Large intestine (tissue), 3 donors: ENCODE results near the gene BICD1. TPM values are rescaled to one million over a fixed set of nuclear protein-coding genes. Genes with fewer than 3 reads are reported as not detected.

Experiments used
- DNase-seq, 2 donors: peaks; one replicate each; pipeline versions ENCODE4 v3.0.0 to v3.0.0-alpha.2; 2013
- H3K27ac ChIP-seq: one replicate; pipeline ENCODE4 v1.5.1; 2013; ENCODE audit warnings: low read length
- H3K27me3 ChIP-seq: 2 replicates; pipeline ENCODE4 v1.6.1; 2013; ENCODE audit warnings: low read length; ENCODE audit not compliant: control insufficient read depth, insufficient read depth
- H3K36me3 ChIP-seq: 2 replicates; pipeline ENCODE4 v1.6.1; 2013; ENCODE audit warnings: low read length; ENCODE audit not compliant: control insufficient read depth, insufficient read depth
- H3K4me1 ChIP-seq: one replicate; pipeline ENCODE4 v1.6.1; 2013; ENCODE audit warnings: low read length; ENCODE audit not compliant: control insufficient read depth, insufficient read depth
- H3K4me3 ChIP-seq: one replicate; pipeline ENCODE4 v1.5.1; 2013; ENCODE audit warnings: low read length
- H3K9me3 ChIP-seq: one replicate; pipeline ENCODE4 v1.6.1; 2013; ENCODE audit warnings: mild to moderate bottlenecking, low read depth, low read length, moderate library complexity; ENCODE audit not compliant: control insufficient read depth
- WGBS: methylation state at CpG from one replicate; pipeline ENCODE4 v1.1.5; 2013; ENCODE audit warnings: low lambda C conversion rate; ENCODE audit not compliant: insufficient coverage; 5-methylcytosine and 5-hydroxymethylcytosine counted together
- polyA plus RNA-seq: library from polyadenylated mRNA; unstranded; fragments of 120-200 nt; gene quantifications from one replicate; pipeline ENCODE4 v1.2.1, GENCODE V29; 2013

Gene BICD1
- polyA plus RNA-seq, 1 donor = 15.4 TPM

DNA sequence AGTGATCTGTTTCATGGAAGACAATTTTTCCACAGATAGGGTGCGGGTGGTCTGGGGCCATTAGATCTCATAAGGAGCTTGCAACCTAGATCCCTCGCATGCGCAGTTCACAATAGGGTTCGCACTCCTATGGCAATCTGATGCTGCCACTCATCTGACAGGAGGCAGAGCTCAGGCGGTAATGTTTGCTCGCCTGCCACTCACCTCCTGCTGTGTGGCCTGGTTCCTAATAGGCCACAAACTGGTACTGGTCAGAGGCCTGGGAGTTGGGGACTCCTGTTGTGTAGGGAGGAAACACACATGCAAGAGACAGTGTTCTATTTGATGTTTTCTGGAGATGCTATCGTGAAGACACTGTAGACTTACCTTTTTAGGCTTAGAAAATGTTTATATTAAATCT lies 215.7 kb downstream of the BICD1 start:
- Histone ChIP-seq H3K36me3 (peaks cover 2% of the 10 kb centered on the region), H3K27ac (no peak overlapping the region), H3K4me1 (no peaks in the 10 kb centered on the region), H3K9me3 (no peaks in the 10 kb centered on the region), H3K4me3 (no peak overlapping the region), H3K27me3 (no peaks in the 10 kb centered on the region)
- DNase-seq = no peak
- no CpG with 5 or more reads among the region's 7 CpGs for WGBS

GRCh38 chr12:32331133-32331532 lies 224.5 kb downstream of the BICD1 start:
- WGBS = 90% methylated on average over 2 of the region's 2 CpGs
- H3K4me3 ChIP-seq = no peak overlapping the region

GRCh38 chr12:32332446-32332845 lies 225.8 kb downstream of the BICD1 start:
- Histone ChIP-seq H3K27ac (no peak overlapping the region), H3K4me3 (no peak overlapping the region), H3K27me3 (no peaks in the 10 kb centered on the region), H3K36me3 (peaks cover 7% of the 10 kb centered on the region), H3K4me1 (no peaks in the 10 kb centered on the region), H3K9me3 (no peaks in the 10 kb centered on the region)
- no peak for DNase-seq
- 100% methylated on average over 1 of the region's 3 CpGs for WGBS

More at GRCh38 chr12:32331133-32331532, 224.5 kb downstream of the BICD1 start:
- H3K27ac ChIP-seq = no peak overlapping the region
- H3K4me1 ChIP-seq = no peaks in the 10 kb centered on the region
- no peaks in the 10 kb centered on the region for H3K9me3 ChIP-seq
- peaks cover 10% of the 10 kb centered on the region for H3K36me3 ChIP-seq
- DNase-seq = no peak
- H3K27me3 ChIP-seq = no peaks in the 10 kb centered on the region

- H3K27me3 ChIP-seq = no peaks in the 10 kb centered on the region
- H3K27ac ChIP-seq = no peak overlapping the region
- H3K36me3 ChIP-seq = peaks cover 7% of the 10 kb centered on the region
- no peak overlapping the region for H3K4me3 ChIP-seq
- H3K9me3 ChIP-seq = no peaks in the 10 kb centered on the region
- 100% methylated on average over 3 of the region's 4 CpGs for WGBS
- H3K4me1 ChIP-seq = no peaks in the 10 kb centered on the region
- DNase-seq = no peak
These were observed 227.7 kb downstream of the BICD1 start for GRCh38 chr12:32334371-32334777.

GRCh38 chr12:32336261-32336660 lies 229.6 kb downstream of the BICD1 start:
- no peaks in the 10 kb centered on the region for H3K9me3 ChIP-seq
- H3K4me1 ChIP-seq = no peaks in the 10 kb centered on the region
- no peaks in the 10 kb centered on the region for H3K27me3 ChIP-seq
- WGBS = 100% methylated on average over 2 of the region's 4 CpGs
- H3K4me3 ChIP-seq = no peak overlapping the region
- peaks cover 7% of the 10 kb centered on the region for H3K36me3 ChIP-seq
- no peak for DNase-seq
- no peak overlapping the region for H3K27ac ChIP-seq

DNA sequence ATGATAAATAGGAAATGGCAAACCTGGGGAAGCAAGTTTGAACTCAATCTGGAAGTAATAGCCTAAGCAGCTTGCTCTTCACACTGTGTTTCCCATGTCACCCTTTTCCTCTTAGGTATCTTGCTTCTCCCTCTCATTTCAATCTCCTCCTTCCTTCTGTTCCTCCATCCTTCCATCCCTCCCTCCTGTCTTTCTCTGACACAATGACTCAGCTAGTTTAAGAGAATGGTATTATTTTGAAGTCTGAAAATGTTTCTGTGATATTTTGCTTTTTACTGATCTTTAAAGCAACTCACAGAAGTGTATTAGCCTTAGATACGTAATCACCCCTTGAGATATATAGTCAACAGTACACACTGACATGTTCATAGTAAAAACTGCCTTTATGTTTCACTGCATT lies 236.8 kb downstream of the BICD1 start:
- Histone ChIP-seq H3K27ac (no peak overlapping the region), H3K27me3 (no peaks in the 10 kb centered on the region), H3K4me3 (no peak overlapping the region), H3K4me1 (no peaks in the 10 kb centered on the region), H3K9me3 (no peaks in the 10 kb centered on the region), H3K36me3 (peaks cover 2% of the 10 kb centered on the region)
- DNase-seq = no peak
- no CpG with 5 or more reads among the region's 1 CpG for WGBS

DNA sequence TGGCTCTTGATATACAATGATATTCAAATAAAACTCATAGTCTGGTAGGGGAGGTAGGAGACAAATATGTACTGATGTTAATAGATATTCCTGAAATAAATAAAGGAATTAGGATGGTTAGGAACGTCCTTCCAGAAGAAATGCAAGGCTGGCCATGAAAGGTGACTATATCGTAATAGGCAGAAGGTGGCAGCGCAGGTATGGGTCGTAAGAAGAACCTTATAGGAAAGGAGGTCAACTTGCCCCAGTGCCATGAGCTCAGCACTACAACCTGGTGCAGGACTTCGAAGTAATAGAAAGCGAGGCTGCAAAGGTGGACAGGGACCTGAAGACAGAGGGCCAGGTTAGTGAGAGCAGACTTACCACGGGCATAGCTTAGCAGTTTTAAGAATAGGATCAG lies 237.4 kb downstream of the BICD1 start:
- no peak overlapping the region for H3K4me3 ChIP-seq
- H3K27ac ChIP-seq = no peak overlapping the region
- 70% methylated on average over 2 of the region's 7 CpGs for whole genome bisulfite sequencing

GRCh38 chr12:32353540-32353939 lies 246.9 kb downstream of the BICD1 start:
- no peaks in the 10 kb centered on the region for H3K9me3 ChIP-seq
- H3K27me3 ChIP-seq = no peaks in the 10 kb centered on the region
- no peaks in the 10 kb centered on the region for H3K36me3 ChIP-seq
- WGBS = no CpG with 5 or more reads among the region's 1 CpG
- H3K4me1 ChIP-seq = no peaks in the 10 kb centered on the region
- H3K27ac ChIP-seq = no peak overlapping the region
- DNase-seq = no peak
- H3K4me3 ChIP-seq = no peak overlapping the region

More for the DNA sequence above, 237.4 kb downstream of the BICD1 start:
- no peaks in the 10 kb centered on the region for H3K4me1 ChIP-seq
- no peaks in the 10 kb centered on the region for H3K27me3 ChIP-seq
- no peaks in the 10 kb centered on the region for H3K36me3 ChIP-seq
- DNase-seq = no peak
- H3K9me3 ChIP-seq = no peaks in the 10 kb centered on the region

DNA sequence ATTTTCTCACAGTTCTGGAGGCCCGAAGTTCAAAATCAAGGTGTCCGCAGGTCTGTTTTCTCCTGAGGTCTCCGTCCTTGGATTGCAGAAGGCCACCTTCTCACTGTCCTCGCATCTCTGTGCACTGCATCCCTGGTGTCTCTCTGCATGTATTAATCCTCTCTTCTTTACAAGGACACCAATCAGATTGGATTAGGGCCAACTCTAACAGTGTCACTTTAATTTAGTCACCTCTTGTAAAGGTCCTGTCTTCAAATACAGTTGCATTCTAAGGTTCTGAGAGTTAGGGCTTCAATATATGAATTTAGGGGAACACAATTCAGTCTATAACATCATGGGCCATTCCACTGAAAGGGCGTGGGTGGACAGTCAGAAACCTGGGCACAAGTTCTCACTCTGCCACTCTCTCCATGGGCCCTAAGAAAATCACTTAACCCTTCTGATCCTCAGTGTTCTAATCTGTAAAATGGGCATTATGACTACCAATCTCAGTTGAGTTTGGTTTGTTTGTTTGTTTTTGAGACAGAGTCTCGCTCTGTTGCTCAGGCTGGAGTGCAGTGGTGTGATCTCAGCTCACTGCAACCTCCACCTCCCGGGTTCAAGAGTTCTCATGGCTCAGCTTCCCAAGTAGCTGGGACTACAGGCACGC lies 251.1 kb downstream of the BICD1 start:
- Histone ChIP-seq H3K9me3 (no peaks in the 10 kb centered on the region), H3K27ac (no peak overlapping the region), H3K4me3 (no peak overlapping the region), H3K36me3 (no peaks in the 10 kb centered on the region), H3K27me3 (no peaks in the 10 kb centered on the region), H3K4me1 (no peaks in the 10 kb centered on the region)
- WGBS = no CpG with 5 or more reads among the region's 8 CpGs
- no peak for DNase-seq

- WGBS = no CpG with 5 or more reads among the region's 6 CpGs
These were observed 254.3 kb downstream of the BICD1 start for GRCh38 chr12:32360956-32361355.

GRCh38 chr12:32362892-32363291 lies 256.2 kb downstream of the BICD1 start:
- H3K9me3 ChIP-seq = no peaks in the 10 kb centered on the region
- H3K27me3 ChIP-seq = no peaks in the 10 kb centered on the region
- no peak for DNase-seq
- no peaks in the 10 kb centered on the region for H3K4me1 ChIP-seq
- no peak overlapping the region for H3K27ac ChIP-seq
- no peak overlapping the region for H3K4me3 ChIP-seq
- 80% methylated on average over 2 of the region's 3 CpGs for WGBS
- no peaks in the 10 kb centered on the region for H3K36me3 ChIP-seq

More at GRCh38 chr12:32360956-32361355, 254.3 kb downstream of the BICD1 start:
- no peak overlapping the region for H3K27ac ChIP-seq
- H3K27me3 ChIP-seq = no peaks in the 10 kb centered on the region
- H3K4me1 ChIP-seq = no peaks in the 10 kb centered on the region
- no peak for DNase-seq
- no peak overlapping the region for H3K4me3 ChIP-seq
- H3K36me3 ChIP-seq = no peaks in the 10 kb centered on the region
- no peaks in the 10 kb centered on the region for H3K9me3 ChIP-seq
